Adrenal gland (tissue), 5 donors: ENCODE measurements around the gene MMD.

ENCODE experiments used
- POLR2A ChIP-seq, 2 donors: fragments of 450-650 bp; IDR thresholded peaks; one replicate each; pipeline ENCODE4 v1.6.1; 2017; ENCODE audit warnings: antibody characterized with exemption in 2 of 2, mild to moderate bottlenecking in 2 of 2, moderate library complexity in 1 of 2
- TF ChIP-seq, protein P1 (sequence below), 6 experiments: fragments of 450-650 bp in 4 of 6; fragments of 200-600 bp in 2 of 6; sonication (generic) in 1 of 6; IDR thresholded peaks; 1 replicate in 5 of 6; 2 replicates in 1 of 6; pipeline versions ENCODE4 v1.5.1 to v1.8.0; 2016 to 2021; ENCODE audit warnings: antibody characterized with exemption in 6 of 6, mild to moderate bottlenecking in 2 of 6, moderate library complexity in 1 of 6
- donor health status: DM: no; HTN: no; CAD: no.

DNA sequence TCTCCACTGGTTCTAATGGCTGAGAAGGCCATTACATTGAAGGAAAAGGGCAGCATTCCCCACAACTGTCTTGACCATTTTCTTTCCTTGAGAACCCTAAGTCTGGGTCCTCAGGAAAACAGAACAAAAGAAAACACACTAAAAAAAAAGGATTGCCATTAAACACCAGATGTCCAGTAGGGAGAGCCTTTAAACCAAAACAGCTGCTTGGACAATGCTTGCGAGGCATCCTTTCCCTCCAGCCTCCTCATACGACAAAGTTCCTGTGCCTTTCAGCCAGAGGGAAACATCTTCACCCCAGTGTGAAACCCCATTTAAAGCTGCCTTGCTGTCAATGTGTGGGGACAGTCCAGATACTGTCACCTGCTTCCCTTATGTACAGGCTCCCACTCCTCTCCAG is 74.3 kb downstream of the MMD start:
- TF ChIP-seq, protein P1, sequence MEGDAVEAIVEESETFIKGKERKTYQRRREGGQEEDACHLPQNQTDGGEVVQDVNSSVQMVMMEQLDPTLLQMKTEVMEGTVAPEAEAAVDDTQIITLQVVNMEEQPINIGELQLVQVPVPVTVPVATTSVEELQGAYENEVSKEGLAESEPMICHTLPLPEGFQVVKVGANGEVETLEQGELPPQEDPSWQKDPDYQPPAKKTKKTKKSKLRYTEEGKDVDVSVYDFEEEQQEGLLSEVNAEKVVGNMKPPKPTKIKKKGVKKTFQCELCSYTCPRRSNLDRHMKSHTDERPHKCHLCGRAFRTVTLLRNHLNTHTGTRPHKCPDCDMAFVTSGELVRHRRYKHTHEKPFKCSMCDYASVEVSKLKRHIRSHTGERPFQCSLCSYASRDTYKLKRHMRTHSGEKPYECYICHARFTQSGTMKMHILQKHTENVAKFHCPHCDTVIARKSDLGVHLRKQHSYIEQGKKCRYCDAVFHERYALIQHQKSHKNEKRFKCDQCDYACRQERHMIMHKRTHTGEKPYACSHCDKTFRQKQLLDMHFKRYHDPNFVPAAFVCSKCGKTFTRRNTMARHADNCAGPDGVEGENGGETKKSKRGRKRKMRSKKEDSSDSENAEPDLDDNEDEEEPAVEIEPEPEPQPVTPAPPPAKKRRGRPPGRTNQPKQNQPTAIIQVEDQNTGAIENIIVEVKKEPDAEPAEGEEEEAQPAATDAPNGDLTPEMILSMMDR (IDR thresholded peaks at IDR 0.05), result no peak
- TF ChIP-seq POLR2A (IDR thresholded peaks at IDR 0.05), result no peak
